ENCODE results near the gene IDH3G.
A peak's percentile ranks its signal among the peaks of the same experiment; 100 is the strongest.

IDH3G gene

DNA sequence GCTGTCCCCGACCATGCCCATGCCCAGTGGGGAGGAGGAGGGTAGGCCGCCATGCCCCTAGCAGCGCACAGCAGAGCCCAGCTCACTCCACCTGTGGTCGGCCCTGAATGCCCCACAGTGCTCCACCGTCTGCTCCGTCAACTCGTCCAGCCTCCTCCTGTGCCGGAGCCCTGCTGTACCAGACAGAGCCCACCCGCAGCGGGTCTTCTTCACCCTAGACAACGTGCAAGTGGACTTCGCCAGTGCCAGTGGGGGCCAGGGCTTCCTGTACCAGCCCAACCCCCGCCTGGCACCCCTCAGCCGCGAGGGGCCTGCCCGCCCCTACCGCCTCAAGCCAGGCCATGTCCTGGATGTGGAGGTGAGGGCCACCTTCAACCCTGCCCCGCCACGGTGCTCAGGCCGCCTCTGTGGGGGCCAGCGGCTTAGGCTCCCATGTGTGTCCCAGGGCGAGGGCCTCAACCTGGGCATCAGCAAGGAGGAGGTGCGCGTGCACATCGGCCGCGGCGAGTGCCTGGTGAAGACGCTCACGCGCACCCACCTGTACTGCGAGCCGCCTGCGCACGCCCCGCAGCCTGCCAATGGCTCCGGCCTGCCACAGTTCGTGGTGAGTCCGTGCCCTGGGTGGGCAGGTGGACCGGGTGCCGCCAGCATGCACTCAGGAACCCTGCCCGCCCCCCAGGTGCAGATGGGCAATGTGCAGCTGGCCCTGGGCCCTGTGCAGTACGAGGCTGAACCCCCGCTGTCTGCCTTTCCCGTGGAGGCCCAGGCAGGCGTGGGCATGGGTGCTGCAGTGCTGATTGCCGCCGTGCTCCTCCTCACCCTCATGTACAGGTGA, 20.2 kb downstream of the IDH3G start:
- no peak for DNase-seq (ENCODE audit: low read depth)

DNA sequence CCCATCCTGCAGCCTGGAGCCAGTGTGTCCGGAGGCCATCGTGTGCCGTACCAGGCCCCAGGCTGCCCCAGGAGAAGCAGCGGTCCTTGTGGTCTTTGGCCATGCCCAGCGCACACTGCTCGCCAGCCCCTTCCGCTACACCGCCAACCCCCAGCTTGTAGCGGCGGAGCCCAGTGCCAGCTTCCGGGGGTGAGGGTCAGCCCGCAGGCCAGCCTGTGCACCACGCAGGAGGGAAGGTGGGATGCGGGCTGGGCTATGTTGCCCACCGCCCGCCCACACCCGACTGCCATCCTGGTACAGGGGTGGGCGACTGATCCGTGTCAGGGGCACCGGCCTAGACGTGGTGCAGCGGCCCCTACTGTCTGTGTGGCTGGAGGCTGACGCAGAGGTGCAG, 21.0 kb downstream of the IDH3G start:
- no peak for DNase-seq (ENCODE audit: low read depth)

DNA sequence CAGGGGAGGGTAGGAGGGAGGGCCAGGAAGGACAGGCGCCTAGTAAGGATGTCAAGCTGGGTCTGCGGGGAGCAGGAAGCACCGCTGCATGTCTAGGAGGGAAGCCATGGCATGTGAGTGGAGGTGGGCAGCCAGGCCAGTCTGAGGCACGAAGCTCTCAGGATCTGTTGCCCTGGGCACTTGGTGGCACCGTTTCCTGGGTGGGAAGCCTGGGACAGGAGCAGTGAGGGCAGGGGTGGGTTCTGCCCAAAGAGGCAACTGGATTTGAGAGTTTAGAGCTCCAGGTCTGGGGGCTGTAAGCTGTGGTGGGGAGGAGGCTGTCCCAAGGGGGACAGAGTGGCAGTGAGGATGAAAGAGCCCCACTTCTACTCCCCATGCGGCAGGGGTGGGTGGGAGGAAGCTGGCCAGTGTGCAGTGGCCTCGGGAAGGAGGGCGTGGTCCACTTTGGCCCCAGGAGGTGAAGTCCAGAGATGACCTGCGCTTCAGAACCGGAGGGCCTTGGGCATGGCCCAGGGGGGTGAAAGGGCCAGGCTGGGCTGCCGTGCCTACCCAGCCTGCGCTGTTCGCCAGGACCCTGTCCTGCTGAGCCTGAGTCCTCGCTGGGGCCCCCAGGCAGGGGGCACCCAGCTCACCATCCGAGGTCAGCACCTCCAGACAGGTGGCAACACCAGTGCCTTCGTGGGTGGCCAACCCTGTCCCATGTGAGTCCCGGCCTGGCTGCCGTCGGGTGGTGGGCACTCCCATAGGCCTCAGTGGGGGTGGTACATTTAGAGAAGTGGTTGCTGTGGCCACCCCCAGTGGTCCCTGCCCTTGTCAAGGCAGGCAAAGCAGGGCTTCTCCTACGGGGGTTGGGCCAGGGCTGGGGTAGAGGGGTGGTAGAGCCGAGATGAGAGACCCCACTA, 21.6 kb downstream of the IDH3G start:
- no peak for DNase-seq (ENCODE audit: low read depth)

DNA sequence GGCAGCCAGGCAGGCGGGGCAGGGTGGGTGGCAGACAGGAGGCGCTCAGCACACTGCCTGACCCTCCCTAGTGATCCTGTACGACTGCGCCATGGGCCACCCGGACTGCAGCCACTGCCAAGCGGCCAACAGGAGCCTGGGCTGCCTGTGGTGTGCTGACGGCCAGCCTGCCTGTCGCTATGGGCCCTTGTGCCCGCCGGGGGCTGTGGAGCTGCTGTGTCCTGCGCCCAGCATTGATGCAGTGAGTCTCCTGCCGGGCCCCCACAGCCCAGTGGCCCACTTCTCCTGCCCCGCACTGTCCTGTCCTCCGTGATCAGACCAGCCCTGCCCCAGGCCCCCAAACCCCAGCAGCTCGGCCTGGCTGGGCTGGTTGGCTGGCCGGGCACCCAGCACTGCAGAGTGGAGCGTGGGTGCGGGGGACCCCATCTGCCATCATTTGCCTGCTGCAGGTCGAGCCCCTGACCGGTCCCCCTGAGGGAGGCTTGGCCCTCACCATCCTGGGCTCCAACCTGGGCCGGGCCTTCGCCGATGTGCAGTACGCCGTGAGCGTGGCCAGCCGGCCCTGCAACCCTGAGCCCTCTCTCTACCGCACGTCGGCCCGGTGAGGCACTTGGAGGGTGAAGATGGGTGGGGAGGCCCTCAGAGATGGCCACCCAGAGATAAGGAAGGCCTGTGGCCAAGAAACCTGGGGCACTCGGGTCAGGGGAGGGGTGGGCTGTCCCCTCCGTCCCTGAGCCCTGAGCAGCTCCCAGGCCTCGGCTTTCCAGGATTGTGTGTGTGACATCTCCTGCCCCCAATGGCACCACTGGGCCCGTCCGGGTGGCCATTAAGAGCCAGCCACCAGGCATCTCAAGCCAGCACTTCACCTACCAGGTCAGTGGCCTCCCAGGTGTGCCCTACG, 22.5 kb downstream of the IDH3G start:
- DNase-seq (ENCODE audit: low read depth): no peak

DNA sequence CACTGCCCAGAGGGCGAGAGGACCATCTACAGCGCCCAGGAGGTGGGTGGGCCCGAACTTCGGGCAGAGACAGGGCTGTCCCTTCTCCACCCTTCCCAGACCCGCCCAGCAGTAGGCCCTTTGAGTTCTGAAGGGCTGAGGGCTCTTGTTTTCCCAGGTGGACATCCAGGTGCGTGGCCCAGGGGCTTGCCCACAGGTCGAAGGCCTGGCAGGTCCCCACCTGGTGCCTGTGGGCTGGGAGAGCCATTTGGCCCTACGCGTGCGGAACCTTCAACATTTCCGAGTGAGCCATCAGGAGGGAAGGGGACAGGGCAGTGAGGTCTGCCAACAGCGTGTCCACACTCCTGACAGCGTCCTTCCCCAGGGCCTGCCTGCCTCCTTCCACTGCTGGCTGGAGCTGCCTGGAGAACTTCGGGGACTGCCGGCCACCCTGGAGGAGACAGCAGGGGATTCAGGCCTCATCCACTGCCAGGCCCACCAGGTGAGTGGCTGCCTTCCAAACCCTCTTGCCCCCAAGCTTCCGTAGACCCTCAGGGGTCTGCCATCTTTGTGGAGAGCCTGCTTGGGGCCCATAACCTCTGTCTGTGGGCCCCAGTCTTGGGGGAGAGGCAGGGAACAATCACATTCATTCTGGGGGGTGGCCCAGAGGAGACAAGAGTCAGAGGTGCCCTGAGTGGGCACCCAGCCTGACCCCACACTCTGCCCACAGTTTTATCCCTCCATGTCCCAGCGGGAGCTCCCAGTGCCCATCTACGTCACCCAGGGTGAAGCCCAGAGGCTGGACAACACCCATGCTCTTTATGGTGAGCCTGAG, 23.4 kb downstream of the IDH3G start:
- DNase-seq (ENCODE audit: low read depth): no peak

DNA sequence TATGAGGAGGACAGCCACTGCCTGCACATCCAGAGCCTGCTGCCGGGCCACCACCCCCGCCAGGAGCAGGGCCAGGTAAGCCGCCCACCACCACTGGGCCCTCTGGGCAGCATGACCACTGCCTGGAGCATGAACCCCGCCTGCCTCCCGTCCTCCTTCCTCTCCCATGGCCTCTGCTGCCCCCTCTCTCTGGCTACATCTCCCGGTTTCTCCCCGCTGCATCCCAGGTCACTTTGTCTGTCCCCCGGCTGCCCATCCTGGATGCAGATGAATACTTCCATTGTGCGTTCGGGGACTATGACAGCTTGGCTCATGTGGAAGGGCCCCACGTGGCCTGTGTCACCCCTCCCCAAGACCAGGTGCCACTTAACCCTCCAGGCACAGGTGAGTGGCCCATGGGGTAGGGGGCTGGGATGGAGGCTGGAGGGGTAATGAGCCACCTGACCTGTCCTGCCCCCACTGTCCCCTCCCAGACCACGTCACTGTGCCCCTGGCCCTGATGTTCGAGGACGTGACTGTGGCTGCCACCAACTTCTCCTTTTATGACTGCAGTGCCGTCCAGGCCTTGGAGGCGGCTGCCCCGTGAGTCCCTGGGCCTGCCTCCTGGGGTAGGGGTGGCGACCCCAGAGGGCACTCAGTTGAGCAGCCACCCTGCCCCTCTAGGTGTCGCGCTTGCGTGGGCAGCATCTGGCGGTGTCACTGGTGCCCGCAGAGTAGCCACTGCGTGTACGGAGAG, 24.1 kb downstream of the IDH3G start:
- DNase-seq (ENCODE audit: low read depth): no peak

DNA sequence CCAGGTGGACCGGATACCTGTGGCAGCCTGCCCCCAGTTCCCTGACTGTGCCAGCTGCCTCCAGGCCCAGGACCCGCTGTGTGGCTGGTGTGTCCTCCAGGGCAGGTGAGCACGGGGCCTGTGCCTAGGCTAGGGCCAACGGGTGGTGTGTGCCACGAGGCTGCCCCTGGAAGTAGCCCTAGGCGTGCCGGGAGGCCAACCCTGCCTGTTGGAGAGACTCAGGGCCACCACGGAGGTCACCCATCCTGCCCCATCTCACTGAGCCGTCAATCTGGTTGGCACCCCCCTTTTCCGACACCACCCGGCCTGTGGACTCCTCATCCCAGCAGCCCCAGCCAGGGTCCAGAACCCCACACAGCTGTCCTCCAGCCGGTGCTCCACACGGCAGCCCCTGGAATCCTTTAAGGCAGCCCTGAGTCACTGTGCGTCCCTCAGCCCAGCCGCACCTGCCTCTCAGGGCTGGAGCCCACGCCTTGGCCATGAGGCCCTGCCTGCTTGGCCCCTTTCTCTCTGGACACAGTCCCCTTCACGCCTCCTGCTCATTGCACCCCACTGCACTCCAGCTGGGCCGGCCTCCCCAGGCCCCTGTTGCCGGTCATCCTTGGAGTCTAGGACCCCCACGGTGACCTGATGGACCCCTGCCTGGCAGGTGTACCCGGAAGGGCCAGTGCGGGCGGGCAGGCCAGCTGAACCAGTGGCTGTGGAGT, 24.9 kb downstream of the IDH3G start:
- no peak for DNase-seq (ENCODE audit: low read depth)

DNA sequence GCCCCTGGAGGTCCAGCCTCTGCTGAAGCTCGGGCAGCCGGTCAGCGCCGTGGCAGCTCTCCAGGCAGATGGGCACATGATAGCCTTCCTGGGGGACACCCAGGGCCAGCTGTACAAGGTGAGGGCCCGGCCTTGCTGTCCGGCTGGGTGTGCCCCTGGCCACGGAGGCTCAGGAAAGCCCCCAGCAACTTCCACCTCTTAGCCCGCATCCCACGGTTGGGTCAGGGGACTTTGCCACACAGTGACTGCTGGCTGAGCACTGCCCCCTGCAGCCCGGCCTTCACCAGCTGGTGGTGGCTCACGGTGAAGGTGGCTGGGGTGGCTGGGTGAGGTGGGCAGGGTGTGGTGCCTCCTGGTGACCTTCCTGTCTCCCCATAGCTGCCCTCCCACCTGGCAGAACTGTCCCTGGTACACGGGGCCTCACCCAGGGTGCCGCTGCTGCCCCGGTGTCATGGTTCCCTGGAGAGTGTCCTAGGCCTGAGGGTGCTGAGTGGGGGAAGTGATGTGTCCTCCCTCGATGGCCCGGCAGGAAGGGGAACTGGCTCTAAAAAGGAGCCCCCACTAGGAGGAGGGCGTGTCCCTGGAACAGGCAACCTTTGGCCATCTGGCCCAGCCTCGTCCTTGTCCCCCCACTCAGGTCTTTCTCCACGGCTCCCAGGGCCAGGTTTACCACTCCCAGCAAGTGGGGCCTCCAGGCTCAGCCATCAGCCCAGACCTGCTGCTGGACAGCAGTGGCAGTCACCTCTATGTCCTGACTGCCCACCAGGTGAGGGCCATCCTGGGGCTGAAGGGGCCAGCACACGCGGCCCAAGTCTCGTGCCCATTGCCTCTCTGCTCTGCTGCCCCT, 25.6 kb downstream of the IDH3G start:
- no peak for DNase-seq (ENCODE audit: low read depth)

DNA sequence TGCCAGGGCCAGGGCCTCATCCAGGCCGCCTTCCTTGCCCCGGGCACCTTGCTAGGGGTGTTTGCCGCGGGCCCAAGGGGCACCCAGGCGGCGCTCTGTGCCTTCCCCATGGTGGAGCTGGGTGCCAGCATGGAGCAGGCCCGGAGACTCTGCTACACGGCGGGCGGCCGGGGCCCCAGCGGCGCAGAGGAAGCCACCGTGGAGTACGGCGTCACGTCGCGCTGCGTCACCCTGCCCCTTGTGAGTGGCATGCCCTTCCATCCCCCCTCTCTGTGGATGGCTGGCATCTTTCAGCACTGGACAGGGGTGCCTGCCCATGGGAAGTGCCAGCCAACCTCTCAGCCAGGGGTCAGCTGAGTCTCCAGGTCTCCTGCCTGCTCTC, 26.5 kb downstream of the IDH3G start:
- DNase-seq (ENCODE audit: low read depth): no peak

DNA sequence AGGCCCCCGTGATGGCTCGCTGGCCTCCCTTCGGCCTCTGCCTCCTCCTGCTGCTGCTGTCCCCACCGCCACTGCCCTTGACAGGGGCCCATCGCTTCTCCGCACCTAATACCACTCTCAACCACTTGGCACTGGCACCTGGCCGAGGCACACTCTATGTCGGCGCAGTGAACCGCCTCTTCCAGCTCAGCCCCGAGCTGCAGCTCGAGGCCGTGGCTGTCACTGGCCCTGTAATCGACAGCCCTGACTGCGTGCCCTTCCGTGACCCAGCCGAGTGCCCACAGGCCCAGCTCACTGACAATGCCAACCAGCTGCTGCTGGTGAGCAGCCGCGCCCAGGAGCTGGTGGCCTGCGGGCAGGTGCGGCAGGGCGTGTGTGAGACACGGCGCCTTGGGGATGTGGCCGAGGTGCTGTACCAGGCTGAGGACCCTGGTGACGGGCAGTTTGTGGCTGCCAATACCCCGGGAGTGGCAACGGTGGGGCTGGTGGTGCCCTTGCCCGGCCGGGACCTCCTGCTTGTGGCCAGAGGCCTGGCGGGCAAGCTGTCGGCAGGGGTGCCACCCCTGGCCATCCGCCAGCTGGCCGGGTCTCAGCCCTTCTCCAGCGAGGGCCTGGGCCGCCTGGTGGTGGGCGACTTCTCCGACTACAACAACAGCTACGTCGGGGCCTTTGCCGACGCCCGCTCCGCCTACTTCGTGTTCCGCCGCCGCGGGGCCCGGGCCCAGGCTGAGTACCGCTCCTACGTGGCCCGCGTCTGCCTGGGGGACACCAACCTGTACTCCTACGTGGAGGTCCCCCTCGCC, 27.1 kb downstream of the IDH3G start:
- DNase-seq (ENCODE audit: low read depth): no peak

DNA sequence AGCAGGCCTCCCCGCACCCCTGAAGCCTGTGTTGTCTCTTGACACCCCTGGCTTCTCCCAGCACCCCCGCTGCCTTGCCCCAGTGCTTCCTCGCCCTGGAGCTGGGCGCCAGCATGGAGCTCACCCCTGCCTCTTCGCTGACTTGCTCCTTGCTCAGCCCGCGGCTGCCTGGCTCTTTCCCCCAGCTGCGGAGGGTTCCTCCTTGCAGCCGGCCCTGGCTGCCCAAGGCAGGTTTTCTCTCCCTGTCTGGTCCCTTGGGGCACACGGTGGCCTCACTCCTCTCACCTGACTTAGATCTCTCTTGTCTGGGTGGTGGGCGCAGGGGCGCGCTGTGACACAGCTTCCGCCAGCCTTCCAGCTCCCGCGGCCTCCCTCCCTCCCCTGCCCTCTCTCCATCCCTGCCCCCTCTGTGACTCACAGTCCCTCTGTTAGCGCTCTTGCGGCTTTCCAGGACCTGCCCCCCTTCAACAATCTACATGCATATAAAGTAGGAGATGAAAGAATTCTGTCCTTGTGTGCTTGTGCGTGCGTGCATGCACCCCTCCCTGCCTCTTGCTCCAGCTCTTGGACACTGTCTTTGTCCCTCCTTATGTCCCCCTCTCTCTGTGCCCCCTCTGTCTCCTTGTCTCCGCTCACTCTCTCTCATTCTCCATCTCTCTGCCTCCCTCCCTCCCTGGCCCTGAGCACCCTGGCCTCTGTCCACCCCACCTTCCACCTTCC, 27.9 kb downstream of the IDH3G start:
- DNase-seq (ENCODE audit: low read depth): no peak

DNA sequence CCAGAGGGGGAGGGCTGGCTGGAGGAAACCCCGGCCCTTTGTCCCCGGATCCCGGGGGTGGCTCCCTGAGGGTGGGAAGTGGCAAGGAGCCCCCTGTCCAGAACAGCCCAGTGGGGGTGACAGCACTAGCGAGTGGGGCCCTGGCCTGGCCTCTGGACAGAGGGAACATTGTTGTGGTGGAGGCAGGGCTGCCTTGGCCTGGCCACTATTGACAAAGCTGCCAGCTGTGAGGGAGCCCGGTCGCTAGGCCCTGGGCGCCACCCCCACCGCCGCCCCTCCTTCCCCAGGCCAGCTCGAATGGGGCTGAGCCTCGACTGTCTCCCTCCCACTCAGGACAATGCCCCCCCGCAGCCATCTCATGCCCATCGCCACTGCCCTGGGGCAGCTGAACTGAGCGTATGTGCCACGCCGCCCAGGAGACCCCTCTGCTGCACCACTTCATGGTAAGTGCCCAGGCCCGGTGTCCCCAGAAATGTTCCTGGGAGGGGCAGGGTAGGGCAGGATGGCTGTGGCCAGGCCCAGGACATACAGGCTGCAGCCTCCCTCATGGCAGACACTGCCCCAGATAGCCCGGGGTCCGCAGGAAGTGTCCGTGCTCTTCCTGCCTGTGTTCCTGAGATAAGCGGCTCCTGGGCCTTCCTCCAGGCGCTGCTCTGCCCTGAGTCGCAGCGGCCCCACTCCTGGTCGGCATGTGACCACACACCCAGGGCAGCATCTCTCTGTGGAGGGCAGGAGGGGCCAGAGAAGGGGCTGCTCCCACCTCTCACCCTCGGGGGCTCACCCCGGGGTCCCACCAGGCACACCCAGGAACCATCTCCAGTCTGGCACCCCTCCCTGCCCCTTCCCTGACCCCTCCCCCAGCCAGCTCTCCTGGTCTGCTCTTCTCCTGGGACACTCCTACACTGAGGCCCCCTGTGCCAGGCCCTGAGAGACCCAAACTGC, 28.8 kb downstream of the IDH3G start:
- no peak for DNase-seq (ENCODE audit: low read depth)

DNA sequence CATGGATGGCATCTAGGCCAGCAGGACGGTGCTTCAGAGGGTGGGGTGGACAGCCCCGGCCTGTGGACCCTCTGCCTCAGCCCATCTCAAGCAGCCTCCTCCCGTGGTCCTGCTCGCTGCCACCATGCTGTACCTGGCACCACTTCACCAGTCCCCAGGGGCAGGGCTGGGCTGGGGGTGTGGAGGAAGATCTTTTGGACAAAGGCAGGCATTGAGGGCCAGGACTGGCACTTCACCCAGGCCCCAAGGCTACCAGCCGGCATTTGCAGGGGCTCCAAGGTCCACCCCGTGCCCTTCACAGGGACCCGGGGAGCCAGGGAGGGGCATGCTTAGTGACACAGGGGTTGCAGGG, 29.4 kb downstream of the IDH3G start:
- DNase-seq (ENCODE audit: low read depth): no peak

DNA sequence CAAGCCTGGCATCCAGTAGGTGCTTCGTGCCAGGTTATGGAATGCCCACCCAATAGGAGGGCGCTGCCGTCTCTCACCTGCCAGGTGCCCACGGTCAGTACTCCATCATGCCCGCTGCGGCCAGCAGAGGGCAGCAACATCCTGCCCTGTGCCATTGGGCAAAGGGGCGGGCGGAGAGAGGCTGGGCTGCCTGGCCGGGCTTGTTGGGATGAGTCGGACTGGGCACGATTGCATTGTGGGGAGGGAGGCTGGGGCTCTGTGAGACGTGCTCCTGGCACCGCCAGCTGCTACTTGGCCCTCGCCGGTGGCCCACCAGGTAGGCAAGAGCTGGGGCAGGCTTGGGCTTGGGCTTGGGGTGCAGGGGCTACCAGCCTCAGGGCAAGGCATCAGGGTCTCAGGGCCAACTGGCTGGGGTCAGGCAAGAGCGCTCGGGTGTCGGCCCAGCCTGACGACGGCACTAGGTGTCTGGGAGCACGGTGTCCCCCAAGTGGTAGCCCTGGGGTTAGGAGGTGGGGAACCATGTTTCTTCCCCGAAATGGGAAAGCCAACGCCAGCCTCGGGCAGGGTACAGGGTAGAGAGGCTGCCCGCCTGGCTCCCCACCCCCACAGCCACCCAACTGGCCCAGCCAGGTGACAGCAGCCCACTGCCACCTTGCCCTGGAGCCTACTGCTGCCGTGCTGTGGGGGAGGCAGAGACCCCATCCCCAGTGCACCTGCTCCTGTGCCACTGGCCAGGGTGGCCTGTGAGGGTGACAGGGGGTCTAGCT, 30.0 kb downstream of the IDH3G start, which contains the start of gene PLXNB3:
Gene PLXNB3 (plus strand): TSS at position 261 of the 767 bp plus-strand sequence. CDS start 1,287 bp downstream, outside the sequence.
- DNase-seq (ENCODE audit: low read depth): peak; percentile 62

DNA sequence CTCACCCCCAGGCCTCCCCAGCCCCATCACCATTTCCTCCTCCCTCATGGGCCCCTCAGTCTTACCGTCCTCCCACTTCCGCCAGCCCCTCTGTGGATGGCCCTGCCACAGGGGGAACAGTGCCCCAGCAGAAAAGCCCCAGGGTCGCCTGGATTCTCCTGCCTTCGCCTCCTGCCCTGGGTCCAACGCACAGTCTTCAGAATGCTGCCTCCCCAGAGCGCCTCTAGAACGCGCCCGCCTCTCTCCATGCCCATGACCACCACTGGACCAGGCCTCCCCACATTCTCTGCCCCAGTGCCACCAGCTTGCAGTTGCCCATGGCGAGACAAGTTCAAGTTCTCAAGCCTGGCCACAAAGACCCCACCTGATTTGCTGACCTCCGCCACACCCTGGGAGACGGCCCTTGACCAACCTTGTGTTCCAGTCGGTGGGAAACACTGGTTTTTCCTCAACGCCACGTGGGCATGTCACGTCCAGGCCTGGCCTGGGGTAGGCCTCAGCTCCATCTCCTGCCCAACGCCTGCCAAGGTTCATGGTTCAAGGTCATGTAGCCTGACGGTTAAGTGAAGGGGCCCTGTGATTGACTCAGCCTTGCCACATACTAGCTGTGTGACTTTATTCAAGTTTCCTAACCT, 30.8 kb downstream of the IDH3G start:
- no peak for DNase-seq (ENCODE audit: low read depth)

Measured in activated gamma-delta T cell treated with anti-CD3 and anti-CD28 coated beads, Interleukin-2, amount 50 U/mL, for 16 hours (primary cell).